GM13977 (cell line): ENCODE data around the gene MAP1S.
A peak's percentile ranks its signal among the peaks of the same experiment; 100 is the strongest.
"Not testable (repeated sequence)": the region's sequence is repeated elsewhere in the genome, so short reads cannot be mapped to it uniquely, and the experiment has no call there.

Experiments
- DNase-seq: peaks from one replicate; pipeline ENCODE4 v3.0.0; 2012; ENCODE audit warnings: low spot score
- in situ Hi-C: fragments of 300-500 bp; cut with MboI; formaldehyde crosslinking; loops from one replicate; pipeline ENCODE4 v1.12.0; 2022; ENCODE audit warnings: low sequenced_read_pairs, low pct_unique_long_range_greater_than_20kb, mixed read lengths, inconsistent platforms; ENCODE audit not compliant: unreplicated experiment
- TF ChIP-seq, protein P1 (sequence below): IDR thresholded peaks from 2 replicates; pipeline ENCODE4 v1.5.1; 2012; ENCODE audit warnings: mild to moderate bottlenecking, control low read depth; ENCODE audit not compliant: insufficient read depth; ENCODE audit errors: extremely low read depth, missing control alignments

The MAP1S gene

DNA sequence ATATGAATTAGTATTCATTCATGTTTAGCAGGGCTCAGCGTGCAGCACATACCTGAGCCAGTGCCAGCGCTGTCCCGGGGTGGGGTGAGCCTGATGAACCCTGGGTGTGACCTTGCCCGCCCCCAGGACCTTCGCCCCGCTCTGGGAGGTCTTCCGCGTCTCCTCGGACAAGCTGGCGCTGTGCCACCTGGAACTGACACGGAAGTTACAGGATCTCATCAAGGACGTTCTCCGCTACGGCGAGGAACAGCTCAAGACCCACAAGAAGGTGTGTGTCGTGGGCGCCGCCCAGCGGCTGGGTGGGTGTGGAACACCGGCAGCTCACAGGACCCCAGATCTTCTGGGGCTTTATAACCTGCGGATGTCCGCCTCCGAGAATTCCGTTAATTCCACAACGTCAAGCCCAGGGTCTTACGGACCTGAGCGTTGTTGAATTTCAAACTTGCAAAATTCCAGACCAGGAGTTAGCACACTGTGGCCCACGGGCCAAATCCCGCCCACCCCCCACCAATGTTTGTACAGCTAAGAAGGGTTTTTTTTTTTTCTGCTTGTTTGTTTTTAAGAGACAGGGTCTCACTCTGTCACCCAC, 47.4 kb downstream of the MAP1S start:
- DNase-seq = no peak
- in situ Hi-C loops = no loop called here
- TF ChIP-seq, protein P1, sequence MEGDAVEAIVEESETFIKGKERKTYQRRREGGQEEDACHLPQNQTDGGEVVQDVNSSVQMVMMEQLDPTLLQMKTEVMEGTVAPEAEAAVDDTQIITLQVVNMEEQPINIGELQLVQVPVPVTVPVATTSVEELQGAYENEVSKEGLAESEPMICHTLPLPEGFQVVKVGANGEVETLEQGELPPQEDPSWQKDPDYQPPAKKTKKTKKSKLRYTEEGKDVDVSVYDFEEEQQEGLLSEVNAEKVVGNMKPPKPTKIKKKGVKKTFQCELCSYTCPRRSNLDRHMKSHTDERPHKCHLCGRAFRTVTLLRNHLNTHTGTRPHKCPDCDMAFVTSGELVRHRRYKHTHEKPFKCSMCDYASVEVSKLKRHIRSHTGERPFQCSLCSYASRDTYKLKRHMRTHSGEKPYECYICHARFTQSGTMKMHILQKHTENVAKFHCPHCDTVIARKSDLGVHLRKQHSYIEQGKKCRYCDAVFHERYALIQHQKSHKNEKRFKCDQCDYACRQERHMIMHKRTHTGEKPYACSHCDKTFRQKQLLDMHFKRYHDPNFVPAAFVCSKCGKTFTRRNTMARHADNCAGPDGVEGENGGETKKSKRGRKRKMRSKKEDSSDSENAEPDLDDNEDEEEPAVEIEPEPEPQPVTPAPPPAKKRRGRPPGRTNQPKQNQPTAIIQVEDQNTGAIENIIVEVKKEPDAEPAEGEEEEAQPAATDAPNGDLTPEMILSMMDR = peak; percentile 73

DNA sequence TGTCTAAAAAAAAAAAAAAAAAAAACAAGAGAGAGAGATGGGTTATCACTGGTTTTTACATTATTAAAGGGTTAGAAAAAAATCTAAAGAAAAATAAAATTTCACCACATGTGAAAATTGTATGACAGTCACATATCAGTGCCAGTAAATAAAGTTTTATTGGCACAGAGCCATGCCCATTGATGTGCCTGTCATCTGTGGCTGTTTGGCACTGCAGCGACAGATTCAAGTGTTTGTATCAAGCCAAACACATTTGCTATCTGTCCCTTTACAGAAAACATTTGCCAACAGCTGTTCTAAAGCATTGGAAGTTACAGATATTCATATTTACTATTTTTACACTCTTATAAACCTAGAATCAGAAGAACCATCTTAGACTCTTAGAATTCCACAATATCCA, 48.3 kb downstream of the MAP1S start:
- in situ Hi-C loops = no loop called here
- no peak for DNase-seq
- TF ChIP-seq, protein P1 = no peak

DNA sequence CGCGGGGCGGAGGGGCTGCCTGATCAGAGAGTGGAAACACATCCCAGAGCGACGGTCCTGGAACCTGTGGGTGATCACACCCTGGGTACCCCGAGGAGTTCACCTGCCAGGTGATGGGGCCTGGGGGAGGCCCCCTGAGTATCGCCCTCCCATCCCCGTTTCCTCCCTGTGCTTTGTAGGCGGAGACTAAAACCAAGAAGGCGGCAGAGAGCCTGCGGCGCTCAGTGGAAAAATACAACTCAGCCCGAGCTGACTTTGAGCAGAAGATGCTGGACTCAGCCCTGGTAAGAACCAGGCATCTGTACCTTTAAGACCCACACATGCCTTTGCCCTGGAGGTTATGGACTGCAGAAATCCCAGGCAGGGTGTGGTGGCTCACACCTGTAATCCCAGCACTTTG, 51.3 kb downstream of the MAP1S start:
- no peak for DNase-seq
- in situ Hi-C loops = loop anchor here (10.0 kb wide), 1 partner anchor 56 kb away; the partner anchor contains the start of gene MAP1S
- TF ChIP-seq, protein P1 = no peak

DNA sequence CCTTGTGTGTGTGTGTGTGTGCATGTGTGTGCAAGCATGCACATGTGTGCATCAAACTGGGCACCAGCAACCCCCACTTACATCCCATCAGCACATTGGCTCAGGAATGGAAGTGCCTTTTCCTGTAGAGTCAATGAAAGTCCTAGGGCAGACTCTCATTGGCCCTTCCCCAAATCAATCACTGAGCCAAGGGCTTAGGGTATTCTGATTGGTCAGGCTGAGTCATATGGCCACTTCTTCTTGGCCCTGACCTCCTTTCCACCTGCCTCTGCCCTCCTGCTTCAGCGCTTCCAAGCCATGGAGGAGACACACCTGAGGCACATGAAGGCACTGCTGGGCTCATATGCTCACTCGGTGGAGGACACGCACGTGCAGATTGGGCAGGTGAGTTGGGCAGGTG, 52.9 kb downstream of the MAP1S start:
- no peak for DNase-seq
- in situ Hi-C loops = loop anchor here (10.0 kb wide), 1 partner anchor 57 kb away; the partner anchor contains the start of gene MAP1S
- TF ChIP-seq, protein P1 = no peak

DNA sequence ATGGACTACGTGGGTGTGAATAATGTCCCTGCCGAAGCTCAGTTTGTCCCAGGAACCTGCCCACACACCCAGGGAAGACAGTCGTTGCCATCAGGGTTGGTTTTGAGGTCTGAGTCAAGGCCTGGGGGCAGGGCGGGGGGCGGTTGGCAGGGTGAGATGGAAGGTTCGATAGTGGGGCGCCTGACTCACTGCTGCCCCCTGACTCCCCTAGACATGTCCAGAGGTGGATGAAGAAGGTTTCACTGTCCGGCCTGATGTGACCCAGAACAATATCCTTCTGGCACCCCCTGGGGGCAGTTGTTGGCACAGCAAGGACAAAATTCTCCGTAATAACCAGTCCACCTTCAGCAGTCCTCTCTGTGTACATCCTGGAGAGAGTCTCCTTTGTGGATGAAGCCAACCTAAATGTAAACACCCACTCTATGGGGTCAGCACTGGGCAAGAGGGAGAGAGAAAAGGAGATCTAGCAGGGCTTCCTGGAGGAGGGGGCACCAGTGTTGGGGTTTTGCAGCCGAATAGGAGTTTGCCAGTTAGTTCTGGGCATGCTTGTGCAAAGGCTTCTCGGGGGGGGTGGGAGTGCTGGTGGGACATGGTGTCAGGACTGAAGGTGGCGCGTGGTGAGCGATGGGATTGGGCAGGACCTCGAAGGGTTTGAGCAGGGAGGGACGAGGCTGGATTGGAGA, 56.1 kb downstream of the MAP1S start:
- DNase-seq = no peak
- TF ChIP-seq, protein P1 = peak; percentile 57
- in situ Hi-C loops = loop anchor here (10.0 kb wide), 1 partner anchor 61 kb away; the partner anchor contains the start of gene MAP1S

DNA sequence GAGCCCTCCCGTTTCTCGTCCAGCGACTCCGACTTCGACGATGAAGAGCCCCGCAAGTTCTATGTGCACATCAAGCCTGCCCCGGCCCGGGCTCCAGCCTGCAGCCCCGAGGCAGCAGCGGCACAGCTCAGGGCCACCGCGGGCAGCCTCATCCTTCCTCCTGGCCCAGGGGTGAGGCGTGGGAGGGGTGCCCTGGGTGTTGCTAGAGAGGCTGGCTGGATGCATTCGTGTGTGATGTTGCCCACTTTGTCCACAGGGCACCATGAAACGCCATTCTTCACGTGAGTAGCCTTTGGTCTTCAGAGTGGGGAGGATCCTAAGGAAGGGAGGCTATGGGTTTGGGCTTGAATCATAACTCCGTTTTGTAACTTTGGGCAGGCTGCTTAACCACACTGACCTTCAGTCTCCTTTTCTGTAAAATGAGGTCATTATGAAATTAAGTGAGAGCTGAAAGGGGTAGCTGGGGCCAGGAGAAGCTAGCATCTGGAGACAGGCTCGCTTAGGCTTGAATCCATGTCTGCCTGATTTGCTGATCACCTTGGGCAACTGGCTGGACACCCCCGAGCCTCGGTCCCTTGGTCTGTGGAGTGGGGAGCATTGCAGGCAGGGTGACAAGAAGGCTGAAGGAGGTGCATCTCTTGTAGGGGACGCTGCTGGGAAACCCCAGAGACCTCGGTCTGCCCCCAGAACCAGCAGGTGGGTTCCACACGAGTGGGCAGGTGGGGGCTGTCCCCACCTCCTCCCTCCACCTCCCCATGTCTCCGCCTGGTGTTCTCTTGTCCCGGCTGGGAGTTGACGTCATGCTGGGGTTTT, 56.9 kb downstream of the MAP1S start:
- TF ChIP-seq, protein P1 = no peak
- in situ Hi-C loops = loop anchor here (10.0 kb wide), 1 partner anchor 61 kb away; the partner anchor contains the start of gene MAP1S
- peak; percentile 95 for DNase-seq

DNA sequence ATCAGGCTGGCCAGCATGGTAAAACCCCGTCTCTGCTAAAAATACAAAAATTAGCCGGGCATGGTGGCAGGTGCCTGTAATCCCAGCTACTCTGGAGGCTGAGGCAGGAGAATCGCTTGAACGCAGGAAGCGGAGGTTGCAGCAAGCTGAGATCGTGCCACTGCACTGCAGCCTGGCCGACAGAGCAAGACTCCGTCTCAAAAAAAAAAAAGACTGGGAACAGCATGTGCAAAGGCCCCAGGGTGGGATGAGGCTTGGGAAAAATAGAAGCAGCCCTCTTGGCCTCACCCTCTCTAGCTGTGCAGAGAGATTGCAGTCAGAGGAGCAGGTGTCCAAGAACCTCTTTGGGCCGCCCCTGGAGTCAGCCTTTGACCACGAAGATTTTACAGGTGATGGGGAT, 58.6 kb downstream of the MAP1S start:
- in situ Hi-C loops = loop anchor here (10.0 kb wide), 1 partner anchor 63 kb away; the partner anchor contains the start of gene MAP1S
- not testable (repeated sequence) for DNase-seq
